Measurements from ENCODE around the gene TMEM242.

The TMEM242 gene

DNA sequence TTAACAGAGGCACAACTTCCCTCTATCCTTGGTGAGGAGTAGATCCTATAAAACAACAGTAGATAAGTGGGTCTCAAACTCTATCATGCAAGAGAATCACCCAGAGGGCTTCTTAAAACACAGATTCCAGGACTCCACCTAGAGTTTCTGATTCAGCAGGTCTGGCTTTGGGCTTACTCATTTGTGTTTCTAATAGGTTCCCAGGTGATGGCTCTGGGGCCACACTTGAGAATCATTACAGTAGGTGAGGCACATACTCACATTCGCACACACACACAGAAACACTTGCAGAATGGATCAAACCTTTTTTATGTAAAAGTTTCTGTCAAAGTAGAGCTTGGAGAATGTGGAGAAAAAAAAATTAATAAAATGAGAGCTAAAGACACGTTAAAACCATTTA is 52.4 kb downstream of the TMEM242 start:
- no peaks in the 10 kb centered on the region for H3K9me3 ChIP-seq (ENCODE audit: insufficient read depth, low read depth, low read length)
- H3K36me3 ChIP-seq (ENCODE audit: insufficient read depth, low read length) = no peaks in the 10 kb centered on the region
- H3K4me1 ChIP-seq (ENCODE audit: insufficient read depth, low read length) = no peaks in the 10 kb centered on the region
- H3K27me3 ChIP-seq (ENCODE audit: insufficient read depth, low read length) = peaks cover 22% of the 10 kb centered on the region
- H3K27ac ChIP-seq (ENCODE audit: low read depth, low read length) = no peak overlapping the region
- H3K9ac ChIP-seq (ENCODE audit: low read depth, low read length) = no peak overlapping the region
- WGBS = 98% methylated on average over 1 of the region's 2 CpGs
- H3K4me3 ChIP-seq (ENCODE audit: low read length) = no peak overlapping the region

DNA sequence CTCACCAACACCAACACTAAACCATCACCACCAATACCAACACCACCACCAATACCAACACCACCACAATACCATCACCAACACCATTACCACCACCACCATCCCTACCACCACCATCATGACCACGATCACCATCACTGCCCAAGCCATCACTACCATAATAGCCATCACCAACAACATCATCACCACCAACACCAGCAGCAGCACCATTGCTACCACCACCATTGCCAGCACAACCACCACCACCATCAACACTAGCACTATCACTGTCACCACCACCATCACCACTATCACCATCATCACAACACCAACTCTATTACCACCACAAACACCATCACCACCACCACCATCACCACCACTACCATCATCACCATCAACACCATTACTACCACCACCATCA is 53.0 kb downstream of the TMEM242 start:
- no peaks in the 10 kb centered on the region for H3K9me3 ChIP-seq (ENCODE audit: insufficient read depth, low read depth, low read length)
- H3K36me3 ChIP-seq (ENCODE audit: insufficient read depth, low read length) = no peaks in the 10 kb centered on the region
- 91% methylated on average over 1 of the region's 1 CpG for WGBS
- H3K27me3 ChIP-seq (ENCODE audit: insufficient read depth, low read length) = peaks cover 17% of the 10 kb centered on the region
- no peak overlapping the region for H3K9ac ChIP-seq (ENCODE audit: low read depth, low read length)
- H3K27ac ChIP-seq (ENCODE audit: low read depth, low read length) = no peak overlapping the region
- H3K4me3 ChIP-seq (ENCODE audit: low read length) = no peak overlapping the region
- H3K4me1 ChIP-seq (ENCODE audit: insufficient read depth, low read length) = no peaks in the 10 kb centered on the region

GRCh38 chr6:157269261-157269794 is 54.0 kb downstream of the TMEM242 start:
- no peaks in the 10 kb centered on the region for H3K9me3 ChIP-seq (ENCODE audit: insufficient read depth, low read depth, low read length)
- no peak overlapping the region for H3K9ac ChIP-seq (ENCODE audit: low read depth, low read length)
- peaks cover 12% of the 10 kb centered on the region for H3K27me3 ChIP-seq (ENCODE audit: insufficient read depth, low read length)
- H3K4me3 ChIP-seq (ENCODE audit: low read length) = no peak overlapping the region
- no peak overlapping the region for H3K27ac ChIP-seq (ENCODE audit: low read depth, low read length)
- 83% methylated on average over 16 of the region's 16 CpGs for whole genome bisulfite sequencing
- no peaks in the 10 kb centered on the region for H3K36me3 ChIP-seq (ENCODE audit: insufficient read depth, low read length)
- H3K4me1 ChIP-seq (ENCODE audit: insufficient read depth, low read length) = no peaks in the 10 kb centered on the region

DNA sequence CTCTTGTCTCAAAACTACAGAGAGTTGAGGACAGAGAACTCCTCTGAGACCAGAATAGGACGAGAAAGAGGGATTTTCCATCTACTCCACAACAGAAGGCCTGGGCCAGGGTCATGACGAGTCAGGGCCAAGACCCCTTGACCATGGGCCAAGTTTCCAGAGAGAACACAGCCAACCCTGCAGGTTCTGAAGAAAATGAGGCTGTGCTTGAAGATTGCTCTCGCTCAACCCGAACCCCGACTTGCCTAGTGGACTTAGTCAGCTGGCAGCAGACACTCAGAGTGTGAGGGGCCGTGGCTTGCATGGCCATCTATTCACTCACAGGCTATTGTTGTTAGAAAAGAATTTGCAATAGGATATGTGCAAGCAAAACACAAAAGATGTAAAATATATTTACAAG is 54.5 kb downstream of the TMEM242 start:
- Histone ChIP-seq H3K27me3 (ENCODE audit: insufficient read depth, low read length) (peaks cover 7% of the 10 kb centered on the region), H3K4me3 (ENCODE audit: low read length) (no peak overlapping the region), H3K9ac (ENCODE audit: low read depth, low read length) (no peak overlapping the region), H3K36me3 (ENCODE audit: insufficient read depth, low read length) (no peaks in the 10 kb centered on the region), H3K4me1 (ENCODE audit: insufficient read depth, low read length) (no peaks in the 10 kb centered on the region), H3K9me3 (ENCODE audit: insufficient read depth, low read depth, low read length) (no peaks in the 10 kb centered on the region), H3K27ac (ENCODE audit: low read depth, low read length) (no peak overlapping the region)
- WGBS = 91% methylated on average over 6 of the region's 6 CpGs

GRCh38 chr6:157268396-157268795 is 54.9 kb downstream of the TMEM242 start:
- H3K27me3 ChIP-seq (ENCODE audit: insufficient read depth, low read length) = 0 out of 2 replicates have a peak, but pooled peaks cover 2% of the 10 kb centered on the region
- no peak overlapping the region for H3K9ac ChIP-seq (ENCODE audit: low read depth, low read length)
- no peak overlapping the region for H3K27ac ChIP-seq (ENCODE audit: low read depth, low read length)
- no peaks in the 10 kb centered on the region for H3K4me1 ChIP-seq (ENCODE audit: insufficient read depth, low read length)
- no peaks in the 10 kb centered on the region for H3K36me3 ChIP-seq (ENCODE audit: insufficient read depth, low read length)
- H3K4me3 ChIP-seq (ENCODE audit: low read length) = no peak overlapping the region
- no peaks in the 10 kb centered on the region for H3K9me3 ChIP-seq (ENCODE audit: insufficient read depth, low read depth, low read length)
- WGBS = 95% methylated on average over 6 of the region's 6 CpGs

- no peaks in the 10 kb centered on the region for H3K4me1 ChIP-seq (ENCODE audit: insufficient read depth, low read length)
- no peak overlapping the region for H3K4me3 ChIP-seq (ENCODE audit: low read length)
- no peaks in the 10 kb centered on the region for H3K27me3 ChIP-seq (ENCODE audit: insufficient read depth, low read length)
- H3K36me3 ChIP-seq (ENCODE audit: insufficient read depth, low read length) = no peaks in the 10 kb centered on the region
- H3K9me3 ChIP-seq (ENCODE audit: insufficient read depth, low read depth, low read length) = no peaks in the 10 kb centered on the region
- 90% methylated on average over 7 of the region's 7 CpGs for WGBS
- H3K9ac ChIP-seq (ENCODE audit: low read depth, low read length) = no peak overlapping the region
- no peak overlapping the region for H3K27ac ChIP-seq (ENCODE audit: low read depth, low read length)
Observed at GRCh38 chr6:157267654-157268053, 55.7 kb downstream of the TMEM242 start.

DNA sequence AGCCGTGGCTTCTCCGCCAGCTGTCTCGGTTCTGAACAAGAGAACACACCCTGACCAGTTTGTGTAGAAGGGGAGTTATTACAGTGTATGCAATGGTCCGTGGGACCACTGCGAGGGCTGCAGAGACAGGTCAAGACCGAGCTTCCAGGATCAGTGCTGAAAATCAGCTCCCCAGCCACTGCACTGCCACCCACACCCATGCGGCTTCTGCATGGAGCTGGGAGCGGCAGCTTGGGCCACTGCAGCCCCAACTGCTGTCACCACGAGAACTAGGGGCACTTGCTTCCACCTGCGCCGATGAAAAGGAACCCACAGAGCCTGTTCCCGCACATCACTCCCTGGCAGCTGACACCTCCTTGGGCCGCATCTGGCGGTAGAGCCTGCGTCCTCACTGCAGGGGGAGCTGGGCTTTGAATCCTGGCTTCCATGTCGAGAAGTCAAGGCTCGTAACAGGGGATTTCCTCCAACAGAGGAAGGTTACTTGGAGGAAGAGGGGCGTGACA is 56.2 kb downstream of the TMEM242 start:
- Histone ChIP-seq H3K36me3 (ENCODE audit: insufficient read depth, low read length) (no peaks in the 10 kb centered on the region), H3K27ac (ENCODE audit: low read depth, low read length) (no peak overlapping the region), H3K9me3 (ENCODE audit: insufficient read depth, low read depth, low read length) (no peaks in the 10 kb centered on the region), H3K4me3 (ENCODE audit: low read length) (no peak overlapping the region), H3K9ac (ENCODE audit: low read depth, low read length) (no peak overlapping the region), H3K4me1 (ENCODE audit: insufficient read depth, low read length) (no peaks in the 10 kb centered on the region), H3K27me3 (ENCODE audit: insufficient read depth, low read length) (no peaks in the 10 kb centered on the region)
- 81% methylated on average over 18 of the region's 18 CpGs for WGBS

DNA sequence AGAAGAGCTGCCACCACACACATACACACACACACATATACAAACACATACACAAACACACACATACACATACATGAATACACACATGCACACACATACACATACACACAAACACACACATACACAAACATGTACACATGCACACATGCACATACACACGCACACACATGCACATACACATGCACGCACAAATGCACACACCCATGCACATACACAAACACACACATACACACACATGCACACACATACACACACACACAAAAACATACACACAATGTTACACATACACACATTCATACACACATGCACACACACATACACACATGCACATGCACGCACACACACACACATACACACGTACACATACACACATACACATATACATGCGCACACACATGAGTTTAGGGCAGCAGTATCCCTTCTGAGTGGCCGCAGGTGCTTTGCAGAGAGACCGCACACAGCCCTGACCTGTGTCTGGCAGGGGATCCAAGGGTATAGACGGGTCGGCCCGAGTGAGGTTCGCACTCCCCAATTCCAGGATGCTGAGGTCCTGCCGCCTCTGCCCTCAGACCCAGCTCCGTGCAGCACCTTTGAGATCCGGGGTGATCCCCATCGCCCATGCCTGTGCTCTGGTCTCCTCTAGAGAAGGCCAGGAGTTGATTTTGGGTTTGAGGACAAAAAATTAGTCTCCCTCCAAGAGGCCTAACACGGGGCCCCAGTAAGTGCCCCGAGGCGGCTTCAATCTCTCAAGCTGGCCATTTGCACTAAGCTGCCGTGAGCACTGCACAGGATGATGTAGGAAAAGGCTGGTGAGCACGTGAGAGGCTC is 56.8 kb downstream of the TMEM242 start:
- no peak overlapping the region for H3K27ac ChIP-seq (ENCODE audit: low read depth, low read length)
- 92% methylated on average over 20 of the region's 20 CpGs for WGBS
- no peak overlapping the region for H3K9ac ChIP-seq (ENCODE audit: low read depth, low read length)
- H3K27me3 ChIP-seq (ENCODE audit: insufficient read depth, low read length) = no peaks in the 10 kb centered on the region
- no peak overlapping the region for H3K4me3 ChIP-seq (ENCODE audit: low read length)
- H3K4me1 ChIP-seq (ENCODE audit: insufficient read depth, low read length) = no peaks in the 10 kb centered on the region
- H3K9me3 ChIP-seq (ENCODE audit: insufficient read depth, low read depth, low read length) = no peaks in the 10 kb centered on the region
- H3K36me3 ChIP-seq (ENCODE audit: insufficient read depth, low read length) = no peaks in the 10 kb centered on the region

DNA sequence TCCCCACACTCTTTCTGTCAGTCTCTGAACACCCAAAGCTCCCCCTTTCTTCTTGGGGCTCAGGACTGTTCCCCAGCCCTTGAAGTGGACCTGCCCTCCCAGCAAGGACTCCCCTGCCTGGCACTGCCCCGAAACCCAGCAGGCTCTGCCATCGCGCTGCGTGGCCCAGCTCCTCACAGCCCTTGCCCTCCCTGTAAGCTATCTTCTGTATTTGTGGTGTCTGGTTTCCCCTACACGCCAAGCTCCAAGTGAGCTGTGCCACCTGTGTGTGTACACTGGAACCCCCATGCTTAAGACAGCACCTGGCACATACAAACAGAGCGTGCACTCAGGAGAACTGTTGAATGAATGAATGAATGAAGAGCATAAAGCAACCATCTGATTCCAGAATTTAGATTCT is 57.7 kb downstream of the TMEM242 start:
- no peak overlapping the region for H3K4me3 ChIP-seq (ENCODE audit: low read length)
- H3K27me3 ChIP-seq (ENCODE audit: insufficient read depth, low read length) = no peaks in the 10 kb centered on the region
- H3K36me3 ChIP-seq (ENCODE audit: insufficient read depth, low read length) = no peaks in the 10 kb centered on the region
- H3K9ac ChIP-seq (ENCODE audit: low read depth, low read length) = no peak overlapping the region
- WGBS = 84% methylated on average over 6 of the region's 6 CpGs
- H3K4me1 ChIP-seq (ENCODE audit: insufficient read depth, low read length) = no peaks in the 10 kb centered on the region
- H3K27ac ChIP-seq (ENCODE audit: low read depth, low read length) = no peak overlapping the region
- H3K9me3 ChIP-seq (ENCODE audit: insufficient read depth, low read depth, low read length) = no peaks in the 10 kb centered on the region

DNA sequence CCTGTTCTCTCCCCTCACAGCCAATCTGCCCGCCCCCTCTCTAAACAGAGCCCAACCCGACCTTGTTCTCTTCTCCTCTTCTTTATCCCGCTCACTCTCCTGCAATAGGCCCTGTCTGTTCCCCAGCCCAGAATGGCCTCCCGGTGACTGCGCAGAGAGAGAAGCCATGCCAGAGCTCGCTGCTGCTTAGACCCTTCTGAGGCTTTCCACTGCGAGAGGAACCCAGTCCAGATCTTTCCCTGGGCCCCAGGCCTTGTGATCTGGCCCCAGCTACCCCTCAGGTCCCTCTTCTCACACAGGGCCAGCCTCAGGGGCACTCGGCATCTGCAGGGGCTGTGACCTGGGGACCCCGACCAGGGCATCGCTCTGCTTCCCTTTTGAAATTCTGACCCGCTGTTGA is 58.1 kb downstream of the TMEM242 start:
- 87% methylated on average over 11 of the region's 11 CpGs for WGBS
- no peaks in the 10 kb centered on the region for H3K4me1 ChIP-seq (ENCODE audit: insufficient read depth, low read length)
- H3K27me3 ChIP-seq (ENCODE audit: insufficient read depth, low read length) = no peaks in the 10 kb centered on the region
- no peak overlapping the region for H3K4me3 ChIP-seq (ENCODE audit: low read length)
- H3K9ac ChIP-seq (ENCODE audit: low read depth, low read length) = no peak overlapping the region
- H3K36me3 ChIP-seq (ENCODE audit: insufficient read depth, low read length) = no peaks in the 10 kb centered on the region
- no peaks in the 10 kb centered on the region for H3K9me3 ChIP-seq (ENCODE audit: insufficient read depth, low read depth, low read length)
- H3K27ac ChIP-seq (ENCODE audit: low read depth, low read length) = no peak overlapping the region

GRCh38 chr6:157264701-157265100 is 58.6 kb downstream of the TMEM242 start:
- Histone ChIP-seq H3K9ac (ENCODE audit: low read depth, low read length) (no peak overlapping the region), H3K27ac (ENCODE audit: low read depth, low read length) (no peak overlapping the region), H3K36me3 (ENCODE audit: insufficient read depth, low read length) (no peaks in the 10 kb centered on the region), H3K4me3 (ENCODE audit: low read length) (no peak overlapping the region), H3K27me3 (ENCODE audit: insufficient read depth, low read length) (no peaks in the 10 kb centered on the region), H3K4me1 (ENCODE audit: insufficient read depth, low read length) (no peaks in the 10 kb centered on the region), H3K9me3 (ENCODE audit: insufficient read depth, low read depth, low read length) (no peaks in the 10 kb centered on the region)
- 95% methylated on average over 13 of the region's 13 CpGs for WGBS
